ENCODE results near the gene MYO5A.

Gene MYO5A

DNA sequence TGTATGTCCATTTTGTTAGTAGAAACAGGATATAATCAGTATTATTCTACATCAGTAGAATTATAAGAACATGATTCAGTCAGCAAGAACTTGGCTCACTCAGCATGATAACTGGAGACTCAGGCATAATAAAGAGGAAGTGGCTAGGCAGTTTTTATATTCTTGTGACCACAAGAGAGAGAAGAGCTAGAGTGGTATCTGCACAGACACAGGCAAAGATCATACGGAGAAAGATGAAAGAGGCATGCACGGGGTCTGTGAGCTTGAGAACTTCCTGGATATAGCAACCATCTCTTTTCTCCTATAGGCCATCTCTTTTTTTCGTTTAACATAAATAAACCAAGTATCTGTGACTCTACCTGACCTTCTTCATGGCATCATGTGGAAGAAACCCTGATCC is 46.8 kb downstream of the MYO5A start:
- peak overlapping the region; percentile 52 for H3K9ac ChIP-seq (ENCODE audit: low read depth, low read length, poor library complexity, severe bottlenecking)
- peak overlapping the region; percentile 80 for H3K4me2 ChIP-seq (ENCODE audit: low read depth, low read length, poor library complexity, severe bottlenecking)

DNA sequence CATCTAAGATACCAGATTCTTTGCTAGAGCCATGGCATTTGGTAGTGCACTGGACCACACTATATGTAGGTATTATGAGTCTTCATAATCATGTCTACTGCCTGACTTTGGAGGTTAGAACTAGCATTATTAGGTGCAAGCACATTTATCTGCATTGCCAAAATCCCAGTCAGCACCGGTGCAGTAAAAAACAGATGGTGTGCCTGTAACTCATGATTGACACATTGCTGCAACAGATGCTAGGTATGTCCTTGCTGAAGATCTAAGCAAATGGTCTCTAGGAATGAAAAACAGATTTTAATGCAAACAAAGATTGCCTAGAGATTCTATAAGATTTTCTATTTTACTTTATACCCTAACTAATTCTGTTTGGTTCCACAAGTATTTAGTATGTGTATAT is 47.7 kb downstream of the MYO5A start:
- Histone ChIP-seq H4K20me1 (ENCODE audit: insufficient read depth, low read length, poor library complexity, severe bottlenecking) (no peaks in the 10 kb centered on the region), H3F3A (ENCODE audit: low read depth) (peaks cover 8% of the 10 kb centered on the region), H3K4me2 (ENCODE audit: low read depth, low read length, poor library complexity, severe bottlenecking) (peak overlapping the region; percentile 80), H3K27me3 (ENCODE audit: insufficient read depth, low read length, poor library complexity, severe bottlenecking) (no peaks in the 10 kb centered on the region), H3K4me1 (ENCODE audit: insufficient read depth, low read length, poor library complexity, severe bottlenecking) (peaks cover 61% of the 10 kb centered on the region), H3K79me2 (ENCODE audit: insufficient read depth, low read length) (peaks cover 54% of the 10 kb centered on the region), H3K9me3 (ENCODE audit: insufficient read depth, low read depth, low read length) (no peaks in the 10 kb centered on the region), H3K4me3 (ENCODE audit: low read length, poor library complexity, severe bottlenecking) (peak overlapping the region; percentile 57), H3K9ac (ENCODE audit: low read depth, low read length, poor library complexity, severe bottlenecking) (peak overlapping the region; percentile 53), H2AFZ (ENCODE audit: low read length) (no peak overlapping the region), H3K36me3 (ENCODE audit: insufficient read depth, low read length) (no peaks in the 10 kb centered on the region), H3K9me2 (replicated peaks; ENCODE audit: low read depth, low read length) (no peaks in the 10 kb centered on the region)
- TF ChIP-seq EZH2phosphoT487 (IDR thresholded peaks at IDR 0.05; ENCODE audit: borderline replicate concordance): no peak
- TF ChIP-seq, protein P1, sequence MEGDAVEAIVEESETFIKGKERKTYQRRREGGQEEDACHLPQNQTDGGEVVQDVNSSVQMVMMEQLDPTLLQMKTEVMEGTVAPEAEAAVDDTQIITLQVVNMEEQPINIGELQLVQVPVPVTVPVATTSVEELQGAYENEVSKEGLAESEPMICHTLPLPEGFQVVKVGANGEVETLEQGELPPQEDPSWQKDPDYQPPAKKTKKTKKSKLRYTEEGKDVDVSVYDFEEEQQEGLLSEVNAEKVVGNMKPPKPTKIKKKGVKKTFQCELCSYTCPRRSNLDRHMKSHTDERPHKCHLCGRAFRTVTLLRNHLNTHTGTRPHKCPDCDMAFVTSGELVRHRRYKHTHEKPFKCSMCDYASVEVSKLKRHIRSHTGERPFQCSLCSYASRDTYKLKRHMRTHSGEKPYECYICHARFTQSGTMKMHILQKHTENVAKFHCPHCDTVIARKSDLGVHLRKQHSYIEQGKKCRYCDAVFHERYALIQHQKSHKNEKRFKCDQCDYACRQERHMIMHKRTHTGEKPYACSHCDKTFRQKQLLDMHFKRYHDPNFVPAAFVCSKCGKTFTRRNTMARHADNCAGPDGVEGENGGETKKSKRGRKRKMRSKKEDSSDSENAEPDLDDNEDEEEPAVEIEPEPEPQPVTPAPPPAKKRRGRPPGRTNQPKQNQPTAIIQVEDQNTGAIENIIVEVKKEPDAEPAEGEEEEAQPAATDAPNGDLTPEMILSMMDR (conservative IDR thresholded peaks at IDR 0.05; ENCODE audit: low read length): no peak

More for the DNA sequence above, 46.8 kb downstream of the MYO5A start:
- Histone ChIP-seq H3K9me2 (replicated peaks; ENCODE audit: low read depth, low read length) (no peaks in the 10 kb centered on the region), H3K4me1 (ENCODE audit: insufficient read depth, low read length, poor library complexity, severe bottlenecking) (peaks cover 70% of the 10 kb centered on the region), H3K4me3 (ENCODE audit: low read length, poor library complexity, severe bottlenecking) (peak overlapping the region; percentile 57), H2AFZ (ENCODE audit: low read length) (0 out of 2 replicates have a peak overlapping the region, but pooled peaks have one; percentile 6), H3F3A (ENCODE audit: low read depth) (peaks cover 8% of the 10 kb centered on the region), H3K36me3 (ENCODE audit: insufficient read depth, low read length) (no peaks in the 10 kb centered on the region), H3K27me3 (ENCODE audit: insufficient read depth, low read length, poor library complexity, severe bottlenecking) (no peaks in the 10 kb centered on the region), H3K9me3 (ENCODE audit: insufficient read depth, low read depth, low read length) (no peaks in the 10 kb centered on the region), H4K20me1 (ENCODE audit: insufficient read depth, low read length, poor library complexity, severe bottlenecking) (no peaks in the 10 kb centered on the region), H3K79me2 (ENCODE audit: insufficient read depth, low read length) (peaks cover 61% of the 10 kb centered on the region)
- TF ChIP-seq, protein P1 (conservative IDR thresholded peaks at IDR 0.05; ENCODE audit: low read length): no peak
- TF ChIP-seq EZH2phosphoT487 (IDR thresholded peaks at IDR 0.05; ENCODE audit: borderline replicate concordance): no peak

DNA sequence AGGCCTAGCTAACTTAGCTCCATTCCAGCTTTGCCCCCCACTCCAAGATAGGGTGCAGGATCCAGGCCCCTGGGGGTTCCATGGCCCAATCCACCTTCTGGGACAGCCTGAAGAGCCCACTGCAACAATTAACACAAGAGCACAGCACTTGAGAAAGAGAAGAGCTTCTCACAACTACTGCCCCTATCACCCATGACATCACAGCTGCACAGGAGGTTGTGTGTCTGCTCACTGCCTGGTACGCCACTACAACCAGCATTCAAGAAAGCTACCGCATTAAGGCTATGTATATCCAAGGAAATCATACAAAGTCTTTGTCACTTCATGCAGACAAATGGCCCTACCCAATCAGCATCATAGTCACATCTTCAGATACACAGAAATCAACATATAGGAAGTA is 62.0 kb downstream of the MYO5A start:
- Histone ChIP-seq H3K79me2 (ENCODE audit: insufficient read depth, low read length) (peaks cover 23% of the 10 kb centered on the region; the same call in 1 of the 2 replicates), H3F3A (ENCODE audit: low read depth) (peaks cover 4% of the 10 kb centered on the region; the same call in 1 of the 2 replicates), H4K20me1 (ENCODE audit: insufficient read depth, low read length, poor library complexity, severe bottlenecking) (no peaks in the 10 kb centered on the region), H3K9ac (ENCODE audit: low read depth, low read length, poor library complexity, severe bottlenecking) (no peak overlapping the region), H3K4me1 (ENCODE audit: insufficient read depth, low read length, poor library complexity, severe bottlenecking) (peaks cover 31% of the 10 kb centered on the region), H2AFZ (ENCODE audit: low read length) (no peak overlapping the region), H3K4me3 (ENCODE audit: low read length, poor library complexity, severe bottlenecking) (no peak overlapping the region), H3K4me2 (ENCODE audit: low read depth, low read length, poor library complexity, severe bottlenecking) (no peak overlapping the region), H3K9me2 (replicated peaks; ENCODE audit: low read depth, low read length) (no peaks in the 10 kb centered on the region), H3K27me3 (ENCODE audit: insufficient read depth, low read length, poor library complexity, severe bottlenecking) (no peaks in the 10 kb centered on the region), H3K36me3 (ENCODE audit: insufficient read depth, low read length) (no peaks in the 10 kb centered on the region), H3K9me3 (ENCODE audit: insufficient read depth, low read depth, low read length) (no peaks in the 10 kb centered on the region)
- TF ChIP-seq, protein P1 (conservative IDR thresholded peaks at IDR 0.05; ENCODE audit: low read length): no peak
- no peak for TF ChIP-seq EZH2phosphoT487 (IDR thresholded peaks at IDR 0.05; ENCODE audit: borderline replicate concordance)

Measured in Loucy (cell line).